IMR-90 (cell line): ENCODE measurements around the gene LYRM4. TPM values are rescaled to one million over a fixed set of nuclear protein-coding genes. Genes with fewer than 3 reads are reported as not detected.

Experiments
- ATAC-seq: fragments of 200-7000 bp; cut with Tn5 transposase; 2 replicates; pipeline ENCODE4 v1.9.1; 2020; ENCODE audit warnings: low read depth, mild to moderate bottlenecking, moderate library complexity
- BruUV-seq: library from RNA; stranded (reverse); fragments of 400-500 nt; replicated peaks from 2 replicates; lab custom pipeline; 2021; lab: Mats Ljungman, UMichigan
- CTCF ChIA-PET: fragments of 300-600 bp; formaldehyde crosslinking; extraction: SDS; loops from one replicate; lab custom pipeline; 2021; ENCODE audit warnings: antibody characterized with exemption; lab: Yijun Ruan, JAX
- POLR2A ChIA-PET: fragments of 300-600 bp; sonication (Branson Sonifier 250); formaldehyde crosslinking; loops from one replicate; lab custom pipeline; 2022; ENCODE audit warnings: antibody characterized with exemption; ENCODE audit not compliant: unreplicated experiment; lab: Charles Lee
- DNase-seq: peaks from one replicate; pipeline ENCODE4 v3.0.0; 2013
- H2AFZ ChIP-seq: replicated peaks from 2 replicates; pipeline ENCODE3; 2013; ENCODE audit warnings: low read length, mild to moderate bottlenecking; ENCODE audit not compliant: poor library complexity
- H2AK5ac ChIP-seq: 2 replicates; pipeline ENCODE4 v1.6.1; 2013; ENCODE audit warnings: low read depth, low read length, inconsistent platforms
- H2AK9ac ChIP-seq: replicated peaks from 2 replicates; pipeline ENCODE3; 2013; ENCODE audit warnings: mild to moderate bottlenecking, low read depth, low read length, moderate library complexity; ENCODE audit not compliant: poor library complexity
- H2BK120ac ChIP-seq: 2 replicates; pipeline ENCODE4 v1.6.1; 2013; ENCODE audit warnings: low read depth, low read length, inconsistent platforms
- H2BK15ac ChIP-seq: 3 replicates; pipeline ENCODE4 v1.6.1; 2013; ENCODE audit warnings: low read depth, low read length, inconsistent platforms
- H2BK20ac ChIP-seq: 2 replicates; pipeline ENCODE4 v1.6.1; 2013; ENCODE audit warnings: low read depth, mild to moderate bottlenecking, inconsistent platforms, low read length, moderate library complexity
- H2BK5ac ChIP-seq: 2 replicates; pipeline ENCODE4 v1.6.1; 2013; ENCODE audit warnings: mild to moderate bottlenecking, low read depth, low read length, inconsistent platforms; ENCODE audit not compliant: poor library complexity, severe bottlenecking
- H3K14ac ChIP-seq: replicated peaks from 2 replicates; pipeline ENCODE4 v1.6.1; 2013; ENCODE audit warnings: low read depth, low read length, inconsistent platforms
- H3K18ac ChIP-seq: 2 replicates; pipeline ENCODE4 v1.6.1; 2013; ENCODE audit warnings: low read depth, low read length, control low read depth
- H3K23ac ChIP-seq: 2 replicates; pipeline ENCODE4 v1.6.1; 2013; ENCODE audit warnings: low read depth, low read length, inconsistent platforms
- H3K27ac ChIP-seq: 2 replicates; pipeline ENCODE4 v1.5.1; 2013; ENCODE audit warnings: mild to moderate bottlenecking, control low read depth, low read length; ENCODE audit not compliant: insufficient read depth
- H3K27me3 ChIP-seq: 2 replicates; pipeline ENCODE4 v1.6.1; 2013; ENCODE audit warnings: low read length; ENCODE audit not compliant: control insufficient read depth, insufficient read depth
- H3K36me3 ChIP-seq: 2 replicates; pipeline ENCODE4 v1.6.1; 2013; ENCODE audit warnings: low read length, mixed read lengths; ENCODE audit not compliant: control insufficient read depth, insufficient read depth
- H3K4ac ChIP-seq: 2 replicates; pipeline ENCODE4 v1.6.1; 2013; ENCODE audit warnings: low read depth, low read length, inconsistent platforms
- H3K4me1 ChIP-seq: 2 replicates; pipeline ENCODE4 v1.6.1; 2013; ENCODE audit warnings: low read length, mixed read lengths; ENCODE audit not compliant: control insufficient read depth, insufficient read depth
- H3K4me2 ChIP-seq: 2 replicates; pipeline ENCODE4 v1.6.1; 2013; ENCODE audit warnings: low read depth, mild to moderate bottlenecking, control low read depth, low read length, moderate library complexity
- H3K4me3 ChIP-seq: 2 replicates; pipeline ENCODE4 v1.5.1; 2013; ENCODE audit warnings: low read depth, mild to moderate bottlenecking, control low read depth, low read length, moderate library complexity; ENCODE audit not compliant: insufficient read depth
- H3K56ac ChIP-seq: 2 replicates; pipeline ENCODE4 v1.6.1; 2013; ENCODE audit warnings: low read length, inconsistent platforms; ENCODE audit not compliant: insufficient read depth; ENCODE audit errors: extremely low read depth
- H3K79me1 ChIP-seq, 2 experiments: 2 replicates each; pipeline ENCODE4 v1.6.1; 2013; ENCODE audit warnings: low read length in 2 of 2, inconsistent platforms in 1 of 2, low read depth in 1 of 2
- H3K9ac ChIP-seq: 2 replicates; pipeline ENCODE4 v1.6.1; 2013; ENCODE audit warnings: low read depth, low read length, control low read depth
- H3K9me1 ChIP-seq: 2 replicates; pipeline ENCODE4 v1.6.1; 2013; ENCODE audit warnings: low read length, inconsistent platforms; ENCODE audit not compliant: insufficient read depth
- H3K9me3 ChIP-seq: 2 replicates; pipeline ENCODE4 v1.6.1; 2013; ENCODE audit warnings: low read length; ENCODE audit not compliant: control insufficient read depth, insufficient read depth
- H4K20me1 ChIP-seq: 2 replicates; pipeline ENCODE4 v1.6.1; 2013; ENCODE audit warnings: low read length, inconsistent platforms; ENCODE audit not compliant: insufficient read depth
- H4K5ac ChIP-seq: 2 replicates; pipeline ENCODE4 v1.6.1; 2013; ENCODE audit warnings: mild to moderate bottlenecking, low read depth, low read length, control low read depth
- H4K8ac ChIP-seq, 2 experiments: 2 replicates each; pipeline ENCODE4 v1.6.1; 2013; ENCODE audit warnings: low read depth in 2 of 2, low read length in 2 of 2, control low read depth in 1 of 2, inconsistent platforms in 1 of 2
- H4K91ac ChIP-seq: 2 replicates; pipeline ENCODE4 v1.6.1; 2013; ENCODE audit warnings: low read depth, low read length, inconsistent platforms; ENCODE audit not compliant: insufficient read depth
- BHLHE40 ChIP-seq: fragments of 150-350 bp; IDR thresholded peaks from 2 replicates; pipeline ENCODE4 v1.6.1; 2016; ENCODE audit warnings: mild to moderate bottlenecking, low read depth, low read length
- CEBPB ChIP-seq: IDR thresholded peaks from 2 replicates; pipeline ENCODE4 v1.6.1; 2012; ENCODE audit warnings: low read depth, low read length, improper control_type of control experiment
- CHD1 ChIP-seq: IDR thresholded peaks from 2 replicates; pipeline ENCODE4 v1.6.1; 2012; ENCODE audit warnings: low read depth, low read length, improper control_type of control experiment
- FOS ChIP-seq: fragments of 150-350 bp; IDR thresholded peaks from 2 replicates; pipeline ENCODE4 v1.6.1; 2016; ENCODE audit warnings: low read depth, low read length
- MAFK ChIP-seq: IDR thresholded peaks from 2 replicates; pipeline ENCODE4 v1.6.1; 2012; ENCODE audit warnings: low read depth, low read length, improper control_type of control experiment
- MAZ ChIP-seq: IDR thresholded peaks from 2 replicates; pipeline ENCODE4 v1.6.1; 2012; ENCODE audit warnings: low read depth, mild to moderate bottlenecking, low read length, improper control_type of control experiment, moderate library complexity, borderline replicate concordance
- MXI1 ChIP-seq: IDR thresholded peaks from 2 replicates; pipeline ENCODE4 v1.6.1; 2012; ENCODE audit warnings: low read depth, mild to moderate bottlenecking, low read length, moderate library complexity, borderline replicate concordance
- NFE2L2 ChIP-seq: fragments of 150-350 bp; IDR thresholded peaks from 2 replicates; pipeline ENCODE4 v1.6.1; 2016; ENCODE audit warnings: low read depth, mild to moderate bottlenecking, low read length
- POLR2A ChIP-seq: IDR thresholded peaks from 2 replicates; pipeline ENCODE4 v1.6.1; 2012; ENCODE audit warnings: mild to moderate bottlenecking, low read depth, low read length
- RAD21 ChIP-seq: IDR thresholded peaks from 2 replicates; pipeline ENCODE4 v1.6.1; 2012; ENCODE audit warnings: low read length, improper control_type of control experiment
- RCOR1 ChIP-seq: IDR thresholded peaks from 2 replicates; pipeline ENCODE4 v1.6.1; 2012; ENCODE audit warnings: mild to moderate bottlenecking, low read length, improper control_type of control experiment; ENCODE audit not compliant: insufficient replicate concordance
- RFX5 ChIP-seq: IDR thresholded peaks from 2 replicates; pipeline ENCODE4 v1.8.0; 2012; ENCODE audit warnings: low read depth, mild to moderate bottlenecking, low read length, moderate library complexity
- SMC3 ChIP-seq: fragments of 150-350 bp; IDR thresholded peaks from 2 replicates; pipeline ENCODE4 v1.6.1; 2016; ENCODE audit warnings: low read depth, mild to moderate bottlenecking, antibody characterized with exemption, low read length, moderate library complexity
- WGBS, 2 experiments: methylation state at CpG; one replicate each; pipeline versions ENCODE4 v1.1.5 to v1.1.7; 2013; ENCODE audit warnings: missing lambda C conversion rate in 2 of 2; ENCODE audit not compliant: insufficient read length in 1 of 2; ENCODE audit errors: extremely low coverage in 2 of 2; 5-methylcytosine and 5-hydroxymethylcytosine counted together
- dilution Hi-C: fragments of 300-500 bp; cut with HindIII; formaldehyde crosslinking; loops from one replicate; pipeline ENCODE4 v1.14.3; 2018; ENCODE audit warnings: low sequenced_read_pairs; ENCODE audit not compliant: unreplicated experiment
- in situ Hi-C: fragments of 300-500 bp; cut with MboI; formaldehyde crosslinking; loops from 3 replicates; pipeline ENCODE4 v1.14.3; 2019; ENCODE audit warnings: low sequenced_read_pairs, inconsistent platforms, mixed read lengths
- intact Hi-C: fragments of 100-400 bp; cut with micrococcal nuclease; formaldehyde crosslinking; loops from 2 replicates; pipeline ENCODE4 v1.10.0; 2022
- polyA plus RNA-seq, 3 experiments: library from polyadenylated mRNA; depleted of rRNA; stranded (reverse); fragments of >200 nt; gene quantifications; 2 replicates each; pipeline ENCODE4 v1.2.3, GENCODE V29; 2012; ENCODE audit warnings: low replicate concordance in 1 of 3
- total RNA-seq: library from RNA; depleted of rRNA; stranded (reverse); fragments of >200 nt; gene quantifications from 2 replicates; pipeline ENCODE4 v1.2.3, GENCODE V29; 2012
- TF ChIP-seq, protein P1 (sequence below): fragments of 150-350 bp; IDR thresholded peaks from 2 replicates; pipeline ENCODE4 v1.6.1; 2016; ENCODE audit warnings: low read depth, mild to moderate bottlenecking, low read length, moderate library complexity, borderline replicate concordance
- TF ChIP-seq, protein P2 (sequence below): fragments of 150-350 bp; IDR thresholded peaks from 2 replicates; pipeline ENCODE4 v1.6.1; 2017; ENCODE audit warnings: mild to moderate bottlenecking, antibody characterized with exemption, low read length, low read depth
- TF ChIP-seq, protein P3 (sequence below): conservative IDR thresholded peaks from 2 replicates; pipeline ENCODE4 v1.5.1; 2012; ENCODE audit warnings: mild to moderate bottlenecking, low read depth, low read length, improper control_type of control experiment

LYRM4 gene
- total and polyA plus RNA-seq, 2 of the 4 experiments (the other 2 are of a cell fraction) = 11.5 to 26.6 TPM

DNA sequence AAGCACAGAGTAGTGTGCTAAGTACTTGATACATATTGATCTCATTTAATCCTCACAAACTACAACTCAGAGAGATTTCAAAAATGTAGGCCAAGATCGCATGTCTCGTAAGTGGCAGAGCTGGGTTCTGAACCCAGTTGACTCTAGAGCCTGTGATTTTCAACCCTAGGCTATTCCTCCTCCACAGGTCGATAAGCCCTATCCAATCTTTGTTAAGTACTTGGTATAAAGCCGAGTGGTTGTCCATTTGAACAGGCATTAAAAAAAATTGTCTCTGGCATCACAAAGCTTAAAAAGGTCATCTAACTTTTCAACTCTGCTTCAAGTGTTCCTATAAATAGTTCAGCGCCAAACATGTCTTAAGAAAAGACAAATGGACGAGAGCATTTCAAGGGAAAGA is 37.4 kb downstream of the LYRM4 start:
- dilution Hi-C loops = no loop called here
- POLR2A ChIA-PET = no interaction called here
- Histone ChIP-seq H3K14ac (no peak overlapping the region), H3K4me1 (no peaks in the 10 kb centered on the region), H2BK20ac (no peak overlapping the region), H4K5ac (no peak overlapping the region), H4K91ac (no peak overlapping the region), H3K9me3 (no peaks in the 10 kb centered on the region), H2AK5ac (no peak overlapping the region), H2BK120ac (no peak overlapping the region), H3K23ac (no peak overlapping the region), H3K9ac (no peak overlapping the region), H3K18ac (no peak overlapping the region), H2AFZ (no peak overlapping the region), H4K20me1 (no peaks in the 10 kb centered on the region), H3K4me3 (no peak overlapping the region), H3K56ac (no peak overlapping the region), H4K8ac (no peak overlapping the region), H2BK5ac (no peak overlapping the region), H3K4ac (no peak overlapping the region), H3K79me1 (no peaks in the 10 kb centered on the region; a peak in 1 of 4 replicates), H3K9me1 (no peaks in the 10 kb centered on the region), H3K27ac (no peak overlapping the region), H2AK9ac (no peak overlapping the region), H3K4me2 (no peak overlapping the region), H3K27me3 (no peaks in the 10 kb centered on the region), H3K36me3 (no peaks in the 10 kb centered on the region), H2BK15ac (no peak overlapping the region)
- no TSS peak for BruUV-seq
- intact Hi-C loops = no loop called here
- CTCF ChIA-PET = no interaction called here
- WGBS, 2 experiments = 100% methylated on average over 1 of the region's 6 CpGs; no CpG with 5 or more reads in 1 of the 2 experiments
- TF ChIP-seq CEBPB = no peak
- no peak for TF ChIP-seq MXI1
- no peak for TF ChIP-seq SMC3
- TF ChIP-seq MAFK = no peak
- no peak for TF ChIP-seq CHD1
- TF ChIP-seq RFX5 = no peak
- no peak for TF ChIP-seq NFE2L2
- no peak for TF ChIP-seq FOS
- TF ChIP-seq BHLHE40 = no peak
- TF ChIP-seq RCOR1 = no peak
- no peak for TF ChIP-seq RAD21
- TF ChIP-seq, protein P1, sequence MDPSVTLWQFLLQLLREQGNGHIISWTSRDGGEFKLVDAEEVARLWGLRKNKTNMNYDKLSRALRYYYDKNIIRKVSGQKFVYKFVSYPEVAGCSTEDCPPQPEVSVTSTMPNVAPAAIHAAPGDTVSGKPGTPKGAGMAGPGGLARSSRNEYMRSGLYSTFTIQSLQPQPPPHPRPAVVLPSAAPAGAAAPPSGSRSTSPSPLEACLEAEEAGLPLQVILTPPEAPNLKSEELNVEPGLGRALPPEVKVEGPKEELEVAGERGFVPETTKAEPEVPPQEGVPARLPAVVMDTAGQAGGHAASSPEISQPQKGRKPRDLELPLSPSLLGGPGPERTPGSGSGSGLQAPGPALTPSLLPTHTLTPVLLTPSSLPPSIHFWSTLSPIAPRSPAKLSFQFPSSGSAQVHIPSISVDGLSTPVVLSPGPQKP = no peak
- no peak for TF ChIP-seq MAZ
- TF ChIP-seq, protein P2, sequence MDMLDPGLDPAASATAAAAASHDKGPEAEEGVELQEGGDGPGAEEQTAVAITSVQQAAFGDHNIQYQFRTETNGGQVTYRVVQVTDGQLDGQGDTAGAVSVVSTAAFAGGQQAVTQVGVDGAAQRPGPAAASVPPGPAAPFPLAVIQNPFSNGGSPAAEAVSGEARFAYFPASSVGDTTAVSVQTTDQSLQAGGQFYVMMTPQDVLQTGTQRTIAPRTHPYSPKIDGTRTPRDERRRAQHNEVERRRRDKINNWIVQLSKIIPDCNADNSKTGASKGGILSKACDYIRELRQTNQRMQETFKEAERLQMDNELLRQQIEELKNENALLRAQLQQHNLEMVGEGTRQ = no peak
- no peak for TF ChIP-seq POLR2A
- TF ChIP-seq, protein P3, sequence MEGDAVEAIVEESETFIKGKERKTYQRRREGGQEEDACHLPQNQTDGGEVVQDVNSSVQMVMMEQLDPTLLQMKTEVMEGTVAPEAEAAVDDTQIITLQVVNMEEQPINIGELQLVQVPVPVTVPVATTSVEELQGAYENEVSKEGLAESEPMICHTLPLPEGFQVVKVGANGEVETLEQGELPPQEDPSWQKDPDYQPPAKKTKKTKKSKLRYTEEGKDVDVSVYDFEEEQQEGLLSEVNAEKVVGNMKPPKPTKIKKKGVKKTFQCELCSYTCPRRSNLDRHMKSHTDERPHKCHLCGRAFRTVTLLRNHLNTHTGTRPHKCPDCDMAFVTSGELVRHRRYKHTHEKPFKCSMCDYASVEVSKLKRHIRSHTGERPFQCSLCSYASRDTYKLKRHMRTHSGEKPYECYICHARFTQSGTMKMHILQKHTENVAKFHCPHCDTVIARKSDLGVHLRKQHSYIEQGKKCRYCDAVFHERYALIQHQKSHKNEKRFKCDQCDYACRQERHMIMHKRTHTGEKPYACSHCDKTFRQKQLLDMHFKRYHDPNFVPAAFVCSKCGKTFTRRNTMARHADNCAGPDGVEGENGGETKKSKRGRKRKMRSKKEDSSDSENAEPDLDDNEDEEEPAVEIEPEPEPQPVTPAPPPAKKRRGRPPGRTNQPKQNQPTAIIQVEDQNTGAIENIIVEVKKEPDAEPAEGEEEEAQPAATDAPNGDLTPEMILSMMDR = no peak
- DNase-seq (no peak), ATAC-seq (no peak)
- in situ Hi-C loops = loop anchor here (25.0 kb wide), 1 partner anchor 1314 kb away; no protein-coding TSS in a partner anchor
